DMS153 treated with DMSO at 0.1 percent for 48 hours (cell line): ENCODE measurements around the gene DEAF1.
"Not testable (repeated sequence)": the region's sequence is repeated elsewhere in the genome, so short reads cannot be mapped to it uniquely, and the experiment has no call there.

Source experiments
- DNase-seq: peaks from one replicate; lab custom pipeline; 2025; ENCODE audit not compliant: unreplicated experiment; lab: John Stamatoyannopoulos, UW

DEAF1 gene

GRCh38 chr11:701741-702461, 6.9 kb upstream of the DEAF1 start:
- DNase-seq = no peak

- DNase-seq = no peak
These were observed 4.7 kb upstream of the DEAF1 start for GRCh38 chr11:699753-700152.

DNA sequence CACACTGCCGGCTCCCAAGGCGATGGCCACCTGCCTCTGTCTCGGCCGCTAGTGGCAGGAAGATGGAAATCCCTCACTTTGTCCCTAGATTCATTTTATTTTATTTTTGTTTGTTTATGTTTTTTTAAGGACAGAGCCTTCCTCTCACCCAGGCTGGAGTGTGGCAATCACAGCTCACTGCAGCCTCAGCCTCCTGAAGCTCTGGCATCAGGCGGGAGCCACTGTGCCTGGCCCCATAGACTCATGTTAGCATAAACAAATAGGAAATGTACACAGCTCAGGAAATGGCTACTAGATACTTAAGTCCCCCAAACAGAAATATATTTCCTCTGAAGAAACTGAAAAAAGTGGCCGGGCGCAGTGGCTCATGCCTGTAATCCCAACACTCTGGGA, 4.1 kb upstream of the DEAF1 start:
- DNase-seq = no peak

DNA sequence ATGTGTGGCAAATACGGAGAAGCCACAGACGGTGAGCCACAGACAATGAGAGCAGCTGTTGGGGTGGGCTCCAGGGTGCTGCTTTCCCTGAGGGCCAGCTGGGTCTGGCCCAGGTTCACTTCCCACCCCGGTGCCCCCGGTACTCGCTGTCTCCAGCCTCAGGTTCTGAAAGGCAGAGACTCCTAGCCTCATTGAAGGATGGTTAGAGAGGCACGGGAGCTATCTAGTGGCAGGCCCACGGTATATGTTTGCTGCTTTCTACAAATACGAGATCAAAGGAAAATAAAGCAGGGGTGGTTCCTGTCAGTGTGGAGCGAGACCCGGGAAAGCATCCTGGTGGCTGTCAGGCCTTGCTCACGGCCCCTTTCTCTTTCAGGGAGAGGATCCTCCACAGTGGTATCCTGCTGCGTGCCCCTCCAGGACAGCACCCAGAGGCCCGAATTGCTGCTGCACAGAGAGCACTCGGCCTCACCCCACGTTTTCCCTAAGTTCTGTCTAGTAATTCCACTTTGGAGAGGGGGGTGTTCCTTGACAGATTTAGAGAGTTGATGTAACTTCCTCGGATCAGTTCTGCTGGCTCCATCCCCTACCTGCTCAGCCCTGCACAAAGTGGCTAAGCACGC, 3.6 kb upstream of the DEAF1 start:
- DNase-seq = no peak

DNA sequence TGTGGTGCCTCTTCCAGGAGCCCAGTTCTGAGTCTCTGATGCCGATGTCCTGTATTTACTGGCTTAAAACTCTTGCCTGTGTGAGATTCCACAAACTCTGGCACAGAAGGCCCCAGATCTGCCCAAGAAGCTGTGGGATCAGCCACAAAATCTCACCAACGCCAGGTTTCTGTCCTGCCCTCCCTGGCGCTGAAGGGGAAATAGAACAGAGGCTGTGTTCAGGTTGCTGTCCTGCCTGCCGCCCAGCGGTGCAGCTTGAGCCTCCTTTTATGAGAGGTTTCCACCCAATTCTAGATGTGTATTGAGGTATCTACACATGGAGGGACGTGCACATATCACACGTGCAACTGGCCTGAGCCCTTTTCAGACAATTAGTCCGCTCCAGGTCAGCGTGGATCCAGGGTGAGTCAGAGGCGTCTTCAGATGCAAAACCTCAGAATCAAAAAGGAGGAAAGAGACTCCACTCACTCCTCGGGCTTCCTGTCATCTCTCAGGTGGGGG, 2.8 kb upstream of the DEAF1 start:
- DNase-seq = no peak

DNA sequence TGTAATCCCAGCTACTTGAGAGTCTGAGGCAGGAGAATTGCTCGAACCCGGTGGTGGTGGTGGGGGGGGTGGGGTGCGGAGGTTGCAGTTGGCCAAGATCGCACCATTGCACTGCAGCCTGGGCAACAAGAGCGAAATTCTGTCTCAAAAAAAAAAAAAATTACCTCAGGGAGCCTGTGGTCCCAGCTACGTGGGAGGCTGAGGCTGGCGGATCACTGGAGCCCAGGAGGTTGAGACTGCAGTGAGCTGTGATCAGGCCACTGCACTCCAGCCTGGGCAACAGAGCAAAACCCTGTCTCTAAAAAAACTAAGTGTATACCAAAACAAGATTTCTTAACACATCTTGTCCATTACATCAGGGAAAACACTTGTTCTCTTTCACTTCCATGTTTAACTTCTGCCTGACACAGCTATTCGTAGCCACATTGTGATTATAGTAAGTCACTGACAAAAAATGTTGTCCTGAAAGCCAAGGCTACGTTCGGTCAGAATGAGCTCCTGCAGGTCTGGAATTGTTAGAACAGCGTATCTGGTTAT, 2.0 kb upstream of the DEAF1 start:
- DNase-seq = no peak

- peak; percentile 94 for DNase-seq
These were observed 671 bp upstream of the DEAF1 start, which contains the start of gene TMEM80 for GRCh38 chr11:695538-696248. TMEM80 (plus strand) TSS chr11:695816; CDS start chr11:695828, 12 bp downstream.

- no peak for DNase-seq
These were observed 191 bp upstream of the DEAF1 start for GRCh38 chr11:695288-695537.

- peak; percentile 64 for DNase-seq
These were observed 997 bp downstream of the DEAF1 start for GRCh38 chr11:693887-694562.

DNA sequence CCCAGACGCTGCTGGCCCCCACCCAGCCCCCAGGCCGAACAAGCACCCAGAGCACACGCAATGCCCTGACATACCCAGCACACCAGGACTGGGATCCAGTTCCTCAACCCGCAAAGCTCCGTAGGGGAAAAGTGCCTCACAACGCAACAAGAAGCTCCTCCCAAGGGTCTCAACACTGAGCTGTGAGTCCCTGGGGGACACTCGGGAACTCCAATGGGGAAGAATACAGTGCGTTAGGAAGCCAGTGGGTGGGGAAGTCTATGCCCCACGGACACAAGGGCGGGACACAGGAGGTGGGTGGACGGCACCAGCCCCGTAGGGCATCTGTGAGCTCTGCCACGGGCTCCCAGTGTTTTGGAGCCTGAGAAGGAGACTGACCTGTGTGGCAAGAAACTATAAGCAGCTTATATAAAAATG, 1.6 kb downstream of the DEAF1 start:
- DNase-seq = no peak

- no peak for DNase-seq
These were observed 2.1 kb downstream of the DEAF1 start for GRCh38 chr11:692824-693414.

DNA sequence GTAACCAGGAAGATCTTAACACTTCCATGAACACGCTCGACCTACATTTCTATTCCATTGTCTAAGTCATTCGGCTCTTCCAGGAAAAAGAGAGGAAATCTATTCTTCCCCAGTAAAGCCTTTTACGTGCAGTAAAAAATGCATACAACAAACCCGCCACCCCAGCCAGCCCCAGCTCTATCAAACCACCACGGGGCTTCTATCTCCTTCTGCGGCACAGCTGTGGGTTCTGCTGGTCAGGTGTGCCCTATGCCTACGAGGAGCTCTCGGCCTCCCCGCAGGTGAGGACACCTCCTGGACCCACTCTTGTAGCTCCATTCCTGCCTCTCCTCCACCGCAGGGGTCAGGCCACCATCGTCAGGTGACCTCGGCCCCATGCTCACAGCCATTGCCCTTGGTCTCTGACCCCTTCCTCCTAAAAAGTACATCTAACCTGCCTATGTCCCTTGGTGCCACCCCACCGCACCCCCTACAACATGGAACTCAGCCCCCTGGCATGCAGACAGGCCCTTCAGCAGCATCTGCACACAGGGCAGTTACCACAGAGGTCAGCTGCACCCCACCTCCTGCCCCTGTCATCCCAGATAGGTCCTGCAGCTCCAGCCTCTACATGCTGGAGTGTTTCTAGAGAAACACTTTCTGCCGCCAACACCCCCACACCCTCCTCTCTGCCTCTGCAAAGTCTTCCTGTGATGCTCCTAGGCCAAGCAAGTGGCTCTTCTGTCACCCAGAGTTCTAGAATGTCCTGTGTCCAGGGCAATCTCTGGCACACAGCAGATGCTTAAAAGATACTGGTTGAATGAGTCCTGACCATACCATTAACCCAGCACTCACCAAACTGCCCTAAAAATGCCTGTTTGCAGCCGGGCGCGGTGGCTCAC, 3.1 kb downstream of the DEAF1 start:
- DNase-seq = no peak

- DNase-seq = no peak
These were observed 4.0 kb downstream of the DEAF1 start for GRCh38 chr11:690738-691633.

- not testable (repeated sequence) for DNase-seq
These were observed 4.8 kb downstream of the DEAF1 start for GRCh38 chr11:690244-690643.

DNA sequence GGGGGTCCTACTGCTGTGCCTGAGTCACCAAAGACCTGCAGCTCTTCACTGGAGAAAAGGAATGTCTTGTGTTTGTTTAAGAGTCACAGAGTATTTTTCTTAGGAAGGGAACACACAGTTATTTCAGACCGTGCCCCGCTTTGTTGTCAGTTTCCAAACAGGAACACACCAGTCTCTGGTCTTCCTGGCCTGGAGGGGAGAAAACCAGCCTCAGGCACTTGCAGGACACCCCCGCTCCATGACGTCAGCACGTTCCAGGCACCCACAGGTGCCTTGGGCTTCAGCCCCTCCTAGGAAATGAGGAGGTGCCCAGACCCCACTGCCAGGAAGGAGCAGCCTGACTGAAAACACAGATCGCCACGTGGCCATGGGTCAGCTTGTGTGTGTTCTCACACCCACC, 5.4 kb downstream of the DEAF1 start:
- no peak for DNase-seq

DNA sequence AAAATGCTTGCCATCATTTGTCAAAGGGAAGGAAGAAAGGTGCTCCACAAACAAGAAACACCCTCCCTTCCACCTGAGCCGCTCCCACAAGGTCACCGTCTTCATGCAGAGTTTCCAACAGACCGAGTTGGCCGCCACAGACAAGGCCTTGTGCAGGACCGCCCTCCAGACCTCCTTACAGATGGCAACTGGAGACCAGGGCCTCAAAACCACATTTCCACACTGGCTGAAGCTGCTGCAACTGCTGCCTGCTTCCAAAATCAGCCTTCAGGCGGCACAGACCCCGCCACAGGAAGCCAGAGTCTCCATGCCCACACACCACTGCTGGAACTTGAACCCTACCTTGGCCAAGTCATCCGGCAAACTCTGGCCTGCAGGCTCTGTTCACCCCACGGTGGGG, 6.3 kb downstream of the DEAF1 start:
- DNase-seq = no peak

DNA sequence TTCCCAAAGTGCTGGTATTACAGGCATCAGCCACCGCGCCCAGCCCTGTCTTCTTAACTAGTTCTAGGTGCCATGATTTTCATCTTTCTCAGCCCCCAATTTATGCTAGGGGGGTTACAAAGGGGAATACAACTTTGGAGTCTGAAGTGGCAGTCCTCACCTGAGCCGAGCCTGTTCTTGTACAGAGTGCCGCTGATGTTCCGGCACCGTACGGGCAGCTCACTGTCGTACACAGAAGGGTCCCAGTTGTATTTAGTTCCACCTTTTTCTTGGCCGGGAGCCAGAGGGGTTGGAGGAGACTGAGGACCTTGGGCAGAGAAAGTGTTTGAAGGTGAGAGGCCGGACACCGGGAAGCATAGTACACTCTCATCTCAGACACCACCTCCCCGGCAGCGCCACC, 7.3 kb downstream of the DEAF1 start:
- no peak for DNase-seq

- DNase-seq = no peak
These were observed 8.4 kb downstream of the DEAF1 start for GRCh38 chr11:686451-687243.
